GM03348 (cell line): ENCODE data around the gene THSD7A.

Source experiments
- DNase-seq: peaks from one replicate; pipeline ENCODE4 v3.0.0; 2012; ENCODE audit warnings: low spot score

Gene THSD7A

GRCh38 chr7:11638011-11638774 is 193.8 kb downstream of the THSD7A start:
- DNase-seq, result no peak

- no peak for DNase-seq
These were observed 195.7 kb downstream of the THSD7A start for GRCh38 chr7:11636274-11636673.

GRCh38 chr7:11633310-11633709 is 198.7 kb downstream of the THSD7A start:
- no peak for DNase-seq

- no peak for DNase-seq
These were observed 201.6 kb downstream of the THSD7A start for GRCh38 chr7:11630355-11630754.

- no peak for DNase-seq
These were observed 206.3 kb downstream of the THSD7A start for GRCh38 chr7:11625669-11626068.

GRCh38 chr7:11623093-11623678 is 208.8 kb downstream of the THSD7A start:
- DNase-seq, result no peak

- DNase-seq, result no peak
These were observed 211.4 kb downstream of the THSD7A start for GRCh38 chr7:11620406-11621253.

- DNase-seq, result no peak
These were observed 215.5 kb downstream of the THSD7A start for GRCh38 chr7:11616466-11616865.

- no peak for DNase-seq
These were observed 216.8 kb downstream of the THSD7A start for GRCh38 chr7:11615174-11615573.

- DNase-seq, result no peak
These were observed 218.6 kb downstream of the THSD7A start for GRCh38 chr7:11613292-11613930.

GRCh38 chr7:11612737-11613136 is 219.3 kb downstream of the THSD7A start:
- DNase-seq, result no peak

- no peak for DNase-seq
These were observed 222.8 kb downstream of the THSD7A start for GRCh38 chr7:11609096-11609670.

GRCh38 chr7:11607686-11608085 is 224.3 kb downstream of the THSD7A start:
- no peak for DNase-seq

GRCh38 chr7:11605749-11606148 is 226.2 kb downstream of the THSD7A start:
- DNase-seq, result no peak

- DNase-seq, result no peak
These were observed 227.5 kb downstream of the THSD7A start for GRCh38 chr7:11604505-11604904.

- DNase-seq, result no peak
These were observed 230.2 kb downstream of the THSD7A start for GRCh38 chr7:11601761-11602160.

GRCh38 chr7:11593322-11593721 is 238.7 kb downstream of the THSD7A start:
- DNase-seq, result no peak

- no peak for DNase-seq
These were observed 239.3 kb downstream of the THSD7A start for GRCh38 chr7:11592699-11593098.

GRCh38 chr7:11591943-11592342 is 240.1 kb downstream of the THSD7A start:
- no peak for DNase-seq

- no peak for DNase-seq
These were observed 240.9 kb downstream of the THSD7A start for GRCh38 chr7:11591055-11591633.

- no peak for DNase-seq
These were observed 242.7 kb downstream of the THSD7A start for GRCh38 chr7:11589251-11589650.

- DNase-seq, result no peak
These were observed 244.2 kb downstream of the THSD7A start for GRCh38 chr7:11587814-11588213.
